ENCODE measurements around the gene PTPRG. TPM values are rescaled to one million over a fixed set of nuclear protein-coding genes. Genes with fewer than 3 reads are reported as not detected.

Gene PTPRG
- total RNA-seq, 1 experiment from 2014 or later: 32.1 TPM

DNA sequence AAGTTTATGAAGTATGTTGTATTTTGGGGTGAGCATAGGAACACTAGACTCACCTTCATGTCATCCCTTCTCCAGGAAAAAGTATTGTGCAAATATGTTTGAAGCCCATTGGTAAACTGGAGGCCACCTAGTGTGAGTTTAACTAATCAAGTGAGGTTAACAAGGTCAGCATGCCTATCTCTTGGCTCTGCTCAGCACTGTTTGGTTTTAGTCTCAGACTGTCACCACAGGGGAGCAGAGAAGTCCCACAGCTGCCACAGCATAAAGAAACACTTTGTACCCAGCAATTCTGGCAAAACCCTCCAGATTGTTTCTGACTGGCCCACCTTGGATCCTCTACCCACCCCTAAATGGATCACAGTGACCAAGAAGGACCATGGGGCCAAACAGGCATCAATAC lies 659.2 kb downstream of the PTPRG start:
- intact Hi-C loops (cut with micrococcal nuclease): no loop called here
- Histone ChIP-seq H3K9me2 (ENCODE audit: insufficient read depth) (no peaks in the 10 kb centered on the region), H3K4me2 (ENCODE audit: low read length) (no peak overlapping the region), H3K9ac (ENCODE audit: low read length) (no peak overlapping the region), H3K4me3 (replicated peaks in 1 of 2; ENCODE audit: low read depth in 1 of 2, low read length in 2 of 2) (no peak overlapping the region), H3K4me1 (ENCODE audit: control insufficient read depth in 1 of 2, insufficient read depth in 2 of 2, low read length in 2 of 2) (no peaks in the 10 kb centered on the region), H3K36me3 (ENCODE audit: control insufficient read depth in 1 of 2, insufficient read depth in 2 of 2, low read length in 2 of 2) (no peaks in the 10 kb centered on the region), H3K79me2 (ENCODE audit: insufficient read depth, low read length) (no peaks in the 10 kb centered on the region), H3K9me3 (ENCODE audit: control insufficient read depth in 1 of 2, insufficient read depth in 1 of 2, low read depth in 1 of 2, low read length in 2 of 2) (no peaks in the 10 kb centered on the region), H3K27me3 (ENCODE audit: insufficient read depth, low read length) (no peaks in the 10 kb centered on the region), H3K27ac (ENCODE audit: low read depth, low read length) (no peak overlapping the region), H2AFZ (ENCODE audit: low read depth, low read length, poor library complexity, severe bottlenecking) (no peak overlapping the region), H4K20me1 (ENCODE audit: insufficient read depth) (no peaks in the 10 kb centered on the region)
- RAD21 ChIA-PET (ENCODE audit: low non-redundant PET in 1 of 2, low total read pairs in 2 of 2, uncharacterized antibody in 2 of 2, unreplicated experiment in 2 of 2): no interaction called here
- CTCF ChIA-PET: no interaction called here
- ATAC-seq (no peak), DNase-seq (ENCODE audit: low read depth, low spot score) (no peak)
- no peak for TF ChIP-seq RAD21 (IDR thresholded peaks at IDR 0.05; ENCODE audit: low read depth)
- TF ChIP-seq, protein P1, sequence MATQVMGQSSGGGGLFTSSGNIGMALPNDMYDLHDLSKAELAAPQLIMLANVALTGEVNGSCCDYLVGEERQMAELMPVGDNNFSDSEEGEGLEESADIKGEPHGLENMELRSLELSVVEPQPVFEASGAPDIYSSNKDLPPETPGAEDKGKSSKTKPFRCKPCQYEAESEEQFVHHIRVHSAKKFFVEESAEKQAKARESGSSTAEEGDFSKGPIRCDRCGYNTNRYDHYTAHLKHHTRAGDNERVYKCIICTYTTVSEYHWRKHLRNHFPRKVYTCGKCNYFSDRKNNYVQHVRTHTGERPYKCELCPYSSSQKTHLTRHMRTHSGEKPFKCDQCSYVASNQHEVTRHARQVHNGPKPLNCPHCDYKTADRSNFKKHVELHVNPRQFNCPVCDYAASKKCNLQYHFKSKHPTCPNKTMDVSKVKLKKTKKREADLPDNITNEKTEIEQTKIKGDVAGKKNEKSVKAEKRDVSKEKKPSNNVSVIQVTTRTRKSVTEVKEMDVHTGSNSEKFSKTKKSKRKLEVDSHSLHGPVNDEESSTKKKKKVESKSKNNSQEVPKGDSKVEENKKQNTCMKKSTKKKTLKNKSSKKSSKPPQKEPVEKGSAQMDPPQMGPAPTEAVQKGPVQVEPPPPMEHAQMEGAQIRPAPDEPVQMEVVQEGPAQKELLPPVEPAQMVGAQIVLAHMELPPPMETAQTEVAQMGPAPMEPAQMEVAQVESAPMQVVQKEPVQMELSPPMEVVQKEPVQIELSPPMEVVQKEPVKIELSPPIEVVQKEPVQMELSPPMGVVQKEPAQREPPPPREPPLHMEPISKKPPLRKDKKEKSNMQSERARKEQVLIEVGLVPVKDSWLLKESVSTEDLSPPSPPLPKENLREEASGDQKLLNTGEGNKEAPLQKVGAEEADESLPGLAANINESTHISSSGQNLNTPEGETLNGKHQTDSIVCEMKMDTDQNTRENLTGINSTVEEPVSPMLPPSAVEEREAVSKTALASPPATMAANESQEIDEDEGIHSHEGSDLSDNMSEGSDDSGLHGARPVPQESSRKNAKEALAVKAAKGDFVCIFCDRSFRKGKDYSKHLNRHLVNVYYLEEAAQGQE (IDR thresholded peaks at IDR 0.05; ENCODE audit: low read depth): no peak
- no peak for TF ChIP-seq SIN3A (IDR thresholded peaks at IDR 0.05; ENCODE audit: low read depth)
- TF ChIP-seq SP1 (IDR thresholded peaks at IDR 0.05; ENCODE audit: low read depth): no peak
- no peak for TF ChIP-seq CEBPB (IDR thresholded peaks at IDR 0.05; ENCODE audit: low read depth)
- POLR2A ChIA-PET: no interaction called here
- BruUV-seq (replicated peaks): no TSS peak

DNA sequence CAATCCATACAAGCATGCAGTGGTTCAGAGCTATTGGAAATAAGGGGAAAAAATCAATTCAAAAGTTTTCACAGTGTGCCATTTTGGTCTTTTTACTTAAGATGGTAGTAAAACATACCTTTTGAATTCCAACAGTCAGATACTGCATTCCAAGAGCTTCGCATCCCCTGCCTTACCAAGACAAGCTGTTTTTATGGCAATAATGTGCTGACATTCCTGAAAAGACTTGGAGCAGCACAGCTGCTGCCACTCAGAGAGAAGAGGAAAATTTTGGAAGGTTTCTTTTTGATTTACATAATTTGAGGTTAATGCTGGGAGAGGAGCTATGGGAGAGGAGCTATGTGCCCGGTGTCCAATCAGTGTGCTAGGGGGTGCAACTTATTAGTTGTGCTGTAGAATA lies 663.7 kb downstream of the PTPRG start:
- POLR2A ChIA-PET: no interaction called here
- CTCF ChIA-PET: no interaction called here
- Histone ChIP-seq H3K9me2 (ENCODE audit: insufficient read depth) (no peaks in the 10 kb centered on the region), H3K4me3 (replicated peaks in 1 of 2; ENCODE audit: low read depth in 1 of 2, low read length in 2 of 2) (no peak overlapping the region), H3K9ac (ENCODE audit: low read length) (no peak overlapping the region), H3K4me2 (ENCODE audit: low read length) (no peak overlapping the region), H3K79me2 (ENCODE audit: insufficient read depth, low read length) (no peaks in the 10 kb centered on the region), H4K20me1 (ENCODE audit: insufficient read depth) (no peaks in the 10 kb centered on the region), H3K36me3 (ENCODE audit: control insufficient read depth in 1 of 2, insufficient read depth in 2 of 2, low read length in 2 of 2) (no peaks in the 10 kb centered on the region), H3K4me1 (ENCODE audit: control insufficient read depth in 1 of 2, insufficient read depth in 2 of 2, low read length in 2 of 2) (no peaks in the 10 kb centered on the region), H3K9me3 (ENCODE audit: control insufficient read depth in 1 of 2, insufficient read depth in 1 of 2, low read depth in 1 of 2, low read length in 2 of 2) (no peaks in the 10 kb centered on the region), H3K27me3 (ENCODE audit: insufficient read depth, low read length) (no peaks in the 10 kb centered on the region), H3K27ac (ENCODE audit: low read depth, low read length) (no peak overlapping the region), H2AFZ (ENCODE audit: low read depth, low read length, poor library complexity, severe bottlenecking) (no peak overlapping the region)
- TF ChIP-seq POLR2A (IDR thresholded peaks at IDR 0.05; ENCODE audit: borderline replicate concordance, extremely low read depth, insufficient read depth, insufficient read length) (no peak), JUND (IDR thresholded peaks at IDR 0.05) (no peak), ZNF274 (IDR thresholded peaks at IDR 0.05; ENCODE audit: low read depth, low read length) (no peak), RAD21 (IDR thresholded peaks at IDR 0.05; ENCODE audit: low read depth) (no peak), SRF (IDR thresholded peaks at IDR 0.05; ENCODE audit: low read depth) (no peak), SIN3A (IDR thresholded peaks at IDR 0.05; ENCODE audit: low read depth) (no peak)
- TF ChIP-seq, protein P2, sequence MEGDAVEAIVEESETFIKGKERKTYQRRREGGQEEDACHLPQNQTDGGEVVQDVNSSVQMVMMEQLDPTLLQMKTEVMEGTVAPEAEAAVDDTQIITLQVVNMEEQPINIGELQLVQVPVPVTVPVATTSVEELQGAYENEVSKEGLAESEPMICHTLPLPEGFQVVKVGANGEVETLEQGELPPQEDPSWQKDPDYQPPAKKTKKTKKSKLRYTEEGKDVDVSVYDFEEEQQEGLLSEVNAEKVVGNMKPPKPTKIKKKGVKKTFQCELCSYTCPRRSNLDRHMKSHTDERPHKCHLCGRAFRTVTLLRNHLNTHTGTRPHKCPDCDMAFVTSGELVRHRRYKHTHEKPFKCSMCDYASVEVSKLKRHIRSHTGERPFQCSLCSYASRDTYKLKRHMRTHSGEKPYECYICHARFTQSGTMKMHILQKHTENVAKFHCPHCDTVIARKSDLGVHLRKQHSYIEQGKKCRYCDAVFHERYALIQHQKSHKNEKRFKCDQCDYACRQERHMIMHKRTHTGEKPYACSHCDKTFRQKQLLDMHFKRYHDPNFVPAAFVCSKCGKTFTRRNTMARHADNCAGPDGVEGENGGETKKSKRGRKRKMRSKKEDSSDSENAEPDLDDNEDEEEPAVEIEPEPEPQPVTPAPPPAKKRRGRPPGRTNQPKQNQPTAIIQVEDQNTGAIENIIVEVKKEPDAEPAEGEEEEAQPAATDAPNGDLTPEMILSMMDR (IDR thresholded peaks at IDR 0.05 in 2 of 3, conservative IDR thresholded peaks at IDR 0.05 in 1 of 3; ENCODE audit: borderline replicate concordance in 1 of 3, insufficient read depth in 1 of 3, low read depth in 2 of 3, low read length in 2 of 3): no peak
- TF ChIP-seq, protein P1 (IDR thresholded peaks at IDR 0.05; ENCODE audit: low read depth): no peak
- intact Hi-C loops (cut with micrococcal nuclease): no loop called here
- no TSS peak for BruUV-seq (replicated peaks)
- DNase-seq (ENCODE audit: low read depth, low spot score) (no peak), ATAC-seq (no peak)
- RAD21 ChIA-PET (ENCODE audit: low non-redundant PET in 1 of 2, low total read pairs in 2 of 2, uncharacterized antibody in 2 of 2, unreplicated experiment in 2 of 2): no interaction called here
